Measurements from ENCODE around the gene AFF1.

- TF ChIP-seq, protein P1, sequence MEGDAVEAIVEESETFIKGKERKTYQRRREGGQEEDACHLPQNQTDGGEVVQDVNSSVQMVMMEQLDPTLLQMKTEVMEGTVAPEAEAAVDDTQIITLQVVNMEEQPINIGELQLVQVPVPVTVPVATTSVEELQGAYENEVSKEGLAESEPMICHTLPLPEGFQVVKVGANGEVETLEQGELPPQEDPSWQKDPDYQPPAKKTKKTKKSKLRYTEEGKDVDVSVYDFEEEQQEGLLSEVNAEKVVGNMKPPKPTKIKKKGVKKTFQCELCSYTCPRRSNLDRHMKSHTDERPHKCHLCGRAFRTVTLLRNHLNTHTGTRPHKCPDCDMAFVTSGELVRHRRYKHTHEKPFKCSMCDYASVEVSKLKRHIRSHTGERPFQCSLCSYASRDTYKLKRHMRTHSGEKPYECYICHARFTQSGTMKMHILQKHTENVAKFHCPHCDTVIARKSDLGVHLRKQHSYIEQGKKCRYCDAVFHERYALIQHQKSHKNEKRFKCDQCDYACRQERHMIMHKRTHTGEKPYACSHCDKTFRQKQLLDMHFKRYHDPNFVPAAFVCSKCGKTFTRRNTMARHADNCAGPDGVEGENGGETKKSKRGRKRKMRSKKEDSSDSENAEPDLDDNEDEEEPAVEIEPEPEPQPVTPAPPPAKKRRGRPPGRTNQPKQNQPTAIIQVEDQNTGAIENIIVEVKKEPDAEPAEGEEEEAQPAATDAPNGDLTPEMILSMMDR (conservative IDR thresholded peaks at IDR 0.05) = no peak
- TF ChIP-seq EZH2 (IDR thresholded peaks at IDR 0.05; ENCODE audit: low read depth) = no peak
Observed at GRCh38 chr4:86921608-86922252, 13.1 kb upstream of the AFF1 start.
